ENCODE results near the gene CLDN5. TPM values are rescaled to one million over a fixed set of nuclear protein-coding genes. Genes with fewer than 3 reads are reported as not detected.

Gene CLDN5
- total RNA-seq, 1 donor from 2014 or later = 228 TPM

GRCh38 chr22:19569276-19569640 lies 45.0 kb upstream of the CLDN5 start:
- TF ChIP-seq CTCF (IDR thresholded peaks at IDR 0.05) (no peak), POLR2A (IDR thresholded peaks at IDR 0.05) (no peak), POLR2AphosphoS5 (IDR thresholded peaks at IDR 0.05; ENCODE audit: insufficient read depth in 1 of 2, low read depth in 1 of 2) (no peak)
- intact Hi-C loops (cut with DNase I) = no loop called here
- no peak for DNase-seq (ENCODE audit: extremely low spot score in 2 of 2)
- Histone ChIP-seq H3K9me3 (no peaks in the 10 kb centered on the region), H3K36me3 (no peaks in the 10 kb centered on the region), H3K4me1 (peaks cover 8% of the 10 kb centered on the region), H3K27me3 (no peaks in the 10 kb centered on the region), H3K4me3 (no peak overlapping the region), H3K27ac (no peak overlapping the region)

- no peak for TF ChIP-seq CTCF (IDR thresholded peaks at IDR 0.05)
- TF ChIP-seq POLR2AphosphoS5 (IDR thresholded peaks at IDR 0.05; ENCODE audit: insufficient read depth in 1 of 2, low read depth in 1 of 2) = peak in 1 of 2 donors; percentile 41
- no peak for TF ChIP-seq POLR2A (IDR thresholded peaks at IDR 0.05)
- Histone ChIP-seq H3K4me3 (no peak overlapping the region), H3K27ac (peak overlapping the region; percentile 46), H3K9me3 (no peaks in the 10 kb centered on the region), H3K36me3 (no peaks in the 10 kb centered on the region), H3K4me1 (peaks cover 8% of the 10 kb centered on the region), H3K27me3 (no peaks in the 10 kb centered on the region)
- no peak for DNase-seq (ENCODE audit: extremely low spot score in 2 of 2)
- intact Hi-C loops (cut with DNase I) = no loop called here
These were observed 44.4 kb upstream of the CLDN5 start for GRCh38 chr22:19568337-19569275.

- peak overlapping the region; percentile 46 for H3K27ac ChIP-seq
- peaks cover 8% of the 10 kb centered on the region for H3K4me1 ChIP-seq
- H3K4me3 ChIP-seq = no peak overlapping the region
- no peak for TF ChIP-seq POLR2AphosphoS5 (IDR thresholded peaks at IDR 0.05; ENCODE audit: insufficient read depth in 1 of 2, low read depth in 1 of 2)
- TF ChIP-seq CTCF (IDR thresholded peaks at IDR 0.05) = no peak
- no peak for TF ChIP-seq POLR2A (IDR thresholded peaks at IDR 0.05)
- no peaks in the 10 kb centered on the region for H3K36me3 ChIP-seq
- intact Hi-C loops (cut with DNase I) = no loop called here
- no peak for DNase-seq (ENCODE audit: extremely low spot score in 2 of 2)
- no peaks in the 10 kb centered on the region for H3K27me3 ChIP-seq
- no peaks in the 10 kb centered on the region for H3K9me3 ChIP-seq
These were observed 43.2 kb upstream of the CLDN5 start for GRCh38 chr22:19567157-19568009.

- Histone ChIP-seq H3K27ac (no peak overlapping the region), H3K9me3 (no peaks in the 10 kb centered on the region), H3K27me3 (no peaks in the 10 kb centered on the region), H3K4me1 (peaks cover 8% of the 10 kb centered on the region), H3K4me3 (no peak overlapping the region), H3K36me3 (no peaks in the 10 kb centered on the region)
- intact Hi-C loops (cut with DNase I) = no loop called here
- no peak for DNase-seq (ENCODE audit: extremely low spot score in 2 of 2)
- TF ChIP-seq POLR2AphosphoS5 (IDR thresholded peaks at IDR 0.05; ENCODE audit: insufficient read depth in 1 of 2, low read depth in 1 of 2) = peak in 1 of 2 donors; percentile 7
- TF ChIP-seq CTCF (IDR thresholded peaks at IDR 0.05) = no peak
These were observed 42.3 kb upstream of the CLDN5 start for GRCh38 chr22:19566279-19567156.
